Activated CD8-positive, alpha-beta memory T cell treated with anti-CD3 and anti-CD28 coated beads for 24 hours (primary cell): ENCODE measurements around the gene MKRN2OS.

Experiments used
- DNase-seq: peaks from one replicate; pipeline ENCODE4 v3.0.0-alpha.2; 2020

Gene MKRN2OS

GRCh38 chr3:12545473-12545791 lies at the start of gene MKRN2OS:
Gene MKRN2OS (minus strand): TSS chr3:12545499. CDS start chr3:12545464, 35 bp downstream.
- DNase-seq, result no peak

GRCh38 chr3:12593473-12593872 lies 48.2 kb upstream of the MKRN2OS start:
- no peak for DNase-seq

GRCh38 chr3:12591997-12592715 lies 46.9 kb upstream of the MKRN2OS start:
- DNase-seq, result no peak

GRCh38 chr3:12591456-12591855 lies 46.2 kb upstream of the MKRN2OS start:
- DNase-seq, result no peak

- no peak for DNase-seq
These were observed 44.8 kb upstream of the MKRN2OS start for GRCh38 chr3:12590096-12590495.

GRCh38 chr3:12588039-12589009 lies 43.0 kb upstream of the MKRN2OS start:
- DNase-seq, result no peak

- DNase-seq, result no peak
These were observed 41.1 kb upstream of the MKRN2OS start for GRCh38 chr3:12586403-12586802.

GRCh38 chr3:12585970-12586369 lies 40.7 kb upstream of the MKRN2OS start:
- no peak for DNase-seq

GRCh38 chr3:12585181-12585580 lies 39.9 kb upstream of the MKRN2OS start:
- DNase-seq, result no peak

- DNase-seq, result no peak
These were observed 38.8 kb upstream of the MKRN2OS start for GRCh38 chr3:12584083-12584482.

GRCh38 chr3:12583280-12583679 lies 38.0 kb upstream of the MKRN2OS start:
- no peak for DNase-seq

GRCh38 chr3:12582730-12583129 lies 37.4 kb upstream of the MKRN2OS start:
- no peak for DNase-seq

GRCh38 chr3:12579905-12580304 lies 34.6 kb upstream of the MKRN2OS start:
- no peak for DNase-seq

GRCh38 chr3:12579456-12579855 lies 34.2 kb upstream of the MKRN2OS start:
- no peak for DNase-seq

GRCh38 chr3:12578742-12579141 lies 33.4 kb upstream of the MKRN2OS start:
- DNase-seq, result no peak

GRCh38 chr3:12577379-12577778 lies 32.1 kb upstream of the MKRN2OS start:
- DNase-seq, result no peak

- DNase-seq, result no peak
These were observed 29.4 kb upstream of the MKRN2OS start for GRCh38 chr3:12574661-12575060.

- no peak for DNase-seq
These were observed 28.8 kb upstream of the MKRN2OS start for GRCh38 chr3:12574131-12574530.

- DNase-seq, result no peak
These were observed 26.7 kb upstream of the MKRN2OS start for GRCh38 chr3:12571986-12572385.

- no peak for DNase-seq
These were observed 24.5 kb upstream of the MKRN2OS start for GRCh38 chr3:12569836-12570235.

- no peak for DNase-seq
These were observed 23.4 kb upstream of the MKRN2OS start for GRCh38 chr3:12568747-12569146.

GRCh38 chr3:12566976-12567375 lies 21.7 kb upstream of the MKRN2OS start:
- no peak for DNase-seq

- DNase-seq, result no peak
These were observed 17.2 kb upstream of the MKRN2OS start for GRCh38 chr3:12562451-12562850.

- no peak for DNase-seq
These were observed 16.1 kb upstream of the MKRN2OS start for GRCh38 chr3:12561397-12561796.
